ENCODE measurements around the gene LHPP.

LHPP gene

DNA sequence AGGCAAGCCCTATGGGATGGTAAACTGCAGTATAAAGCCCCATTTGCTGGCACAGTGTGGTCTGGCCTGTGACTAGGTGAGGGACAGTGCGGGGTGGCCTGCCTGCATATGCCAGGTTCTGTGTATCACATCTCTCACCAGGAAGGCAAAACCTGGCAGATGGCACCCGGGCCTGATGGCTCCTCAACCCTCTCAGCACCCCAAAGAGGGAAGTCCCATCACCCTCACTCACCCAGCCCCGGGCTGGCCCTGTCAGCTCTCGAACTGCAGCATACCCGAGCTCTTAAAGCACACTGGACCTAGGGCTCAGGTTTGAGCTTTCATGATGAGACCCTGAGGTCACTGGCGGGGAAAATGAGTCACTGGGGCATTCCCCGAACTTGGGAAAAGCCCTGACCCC is 130.5 kb downstream of the LHPP start:
- DNase-seq (ENCODE audit: low read depth in 1 of 2, low spot score in 1 of 2) = no peak

DNA sequence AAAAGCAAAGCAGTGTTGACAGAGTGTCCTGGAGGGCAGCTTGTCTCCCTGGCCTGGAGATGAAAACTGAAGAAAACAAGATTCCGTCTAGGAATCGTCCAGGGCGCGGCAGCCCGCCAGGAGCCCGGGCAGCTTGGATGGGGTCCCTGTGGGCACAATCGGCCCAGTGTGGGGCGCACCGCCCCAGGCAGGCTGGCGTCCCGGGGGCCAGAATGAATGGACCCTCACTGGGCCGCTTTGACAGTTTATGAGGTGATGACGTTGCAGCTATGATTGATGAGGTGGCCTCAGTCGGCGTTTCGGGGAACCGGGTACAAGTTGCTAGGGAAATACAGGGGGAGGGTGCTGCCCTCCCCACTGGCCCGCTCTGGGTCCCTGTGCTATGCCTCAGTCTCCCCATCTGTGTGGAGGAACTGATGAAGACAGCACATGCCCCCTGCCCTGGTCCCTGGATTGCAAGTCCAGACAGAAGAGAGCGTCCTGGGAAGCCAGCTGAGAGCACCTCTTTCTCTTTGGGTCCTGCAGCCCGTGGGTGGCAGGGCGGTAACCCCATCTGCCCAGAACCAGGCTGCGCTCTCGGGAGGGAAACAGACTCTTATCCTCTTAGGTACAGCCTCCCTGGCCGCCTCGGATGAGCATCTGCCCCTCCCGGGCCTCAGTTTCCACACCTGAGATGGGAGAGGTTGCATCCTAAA is 131.3 kb downstream of the LHPP start:
- DNase-seq (ENCODE audit: low read depth in 1 of 2, low spot score in 1 of 2) = no peak

DNA sequence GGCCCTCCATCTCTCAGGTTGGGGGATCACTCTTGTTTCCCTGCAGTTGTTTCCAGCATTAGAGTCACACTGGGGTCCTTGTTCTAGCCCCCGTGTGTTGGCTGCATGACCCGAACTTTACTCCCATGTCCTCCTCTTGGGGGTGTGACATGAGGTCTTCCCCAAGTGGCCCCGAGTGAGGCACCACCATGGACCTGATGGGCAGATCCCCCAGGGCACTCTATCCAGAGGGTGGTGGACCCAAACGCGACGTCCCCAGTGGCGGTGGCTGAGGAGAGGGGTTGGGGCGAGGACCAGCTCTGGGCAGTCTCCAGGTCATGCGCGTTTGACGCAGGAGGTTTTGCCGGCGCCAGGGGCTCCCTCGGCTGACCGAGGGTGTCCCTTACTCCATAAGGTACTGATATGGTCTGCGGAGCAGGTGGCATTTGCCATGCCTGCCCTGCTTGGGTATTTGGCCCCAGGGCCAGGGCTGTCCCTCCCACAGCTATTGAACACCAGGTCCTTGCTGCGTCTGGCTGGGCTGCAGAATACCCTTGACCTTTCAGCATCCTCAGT is 131.9 kb downstream of the LHPP start:
- DNase-seq (ENCODE audit: low read depth in 1 of 2, low spot score in 1 of 2) = no peak

GRCh38 chr10:124594240-124594639 is 132.6 kb downstream of the LHPP start:
- DNase-seq (ENCODE audit: low read depth in 1 of 2, low spot score in 1 of 2) = no peak

DNA sequence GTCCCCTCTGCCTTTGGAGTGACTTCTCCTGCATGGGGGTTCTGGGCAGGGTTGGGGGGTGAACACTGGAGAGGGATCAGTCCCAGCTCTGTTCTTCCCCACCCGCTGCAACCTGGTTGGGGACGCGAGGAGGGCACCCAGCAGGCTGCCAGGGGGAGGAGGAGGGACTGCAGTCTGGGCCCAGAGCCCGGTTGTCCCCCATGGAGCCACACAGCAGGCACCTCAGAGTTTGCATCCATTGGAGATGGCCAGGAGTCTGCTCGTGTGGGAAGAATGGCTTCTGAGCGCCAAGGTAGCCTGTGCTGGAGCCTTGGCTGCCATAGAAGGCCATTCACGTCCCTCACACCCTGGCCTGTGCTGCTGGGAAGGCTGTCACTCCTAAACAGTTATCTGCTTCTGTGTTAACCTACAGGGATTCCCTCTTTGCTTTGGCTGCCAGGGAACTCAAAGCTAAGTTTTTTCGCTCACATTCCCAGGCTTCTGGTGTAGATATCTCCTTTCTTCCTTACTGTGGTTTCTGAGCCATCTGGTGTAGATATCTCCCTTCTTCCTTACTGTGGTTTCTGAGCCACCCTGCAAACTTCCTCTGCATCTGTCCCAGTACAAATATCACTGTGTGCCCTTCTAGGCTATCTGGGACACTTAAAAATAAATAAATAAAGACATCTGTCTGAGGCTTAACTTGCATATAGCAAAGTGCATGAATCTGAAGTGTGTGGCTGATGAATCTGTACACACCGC is 133.7 kb downstream of the LHPP start:
- no peak for DNase-seq (ENCODE audit: low read depth in 1 of 2, low spot score in 1 of 2)

- DNase-seq (ENCODE audit: low read depth in 1 of 2, low spot score in 1 of 2) = no peak
These were observed 134.6 kb downstream of the LHPP start for GRCh38 chr10:124596116-124596785.

DNA sequence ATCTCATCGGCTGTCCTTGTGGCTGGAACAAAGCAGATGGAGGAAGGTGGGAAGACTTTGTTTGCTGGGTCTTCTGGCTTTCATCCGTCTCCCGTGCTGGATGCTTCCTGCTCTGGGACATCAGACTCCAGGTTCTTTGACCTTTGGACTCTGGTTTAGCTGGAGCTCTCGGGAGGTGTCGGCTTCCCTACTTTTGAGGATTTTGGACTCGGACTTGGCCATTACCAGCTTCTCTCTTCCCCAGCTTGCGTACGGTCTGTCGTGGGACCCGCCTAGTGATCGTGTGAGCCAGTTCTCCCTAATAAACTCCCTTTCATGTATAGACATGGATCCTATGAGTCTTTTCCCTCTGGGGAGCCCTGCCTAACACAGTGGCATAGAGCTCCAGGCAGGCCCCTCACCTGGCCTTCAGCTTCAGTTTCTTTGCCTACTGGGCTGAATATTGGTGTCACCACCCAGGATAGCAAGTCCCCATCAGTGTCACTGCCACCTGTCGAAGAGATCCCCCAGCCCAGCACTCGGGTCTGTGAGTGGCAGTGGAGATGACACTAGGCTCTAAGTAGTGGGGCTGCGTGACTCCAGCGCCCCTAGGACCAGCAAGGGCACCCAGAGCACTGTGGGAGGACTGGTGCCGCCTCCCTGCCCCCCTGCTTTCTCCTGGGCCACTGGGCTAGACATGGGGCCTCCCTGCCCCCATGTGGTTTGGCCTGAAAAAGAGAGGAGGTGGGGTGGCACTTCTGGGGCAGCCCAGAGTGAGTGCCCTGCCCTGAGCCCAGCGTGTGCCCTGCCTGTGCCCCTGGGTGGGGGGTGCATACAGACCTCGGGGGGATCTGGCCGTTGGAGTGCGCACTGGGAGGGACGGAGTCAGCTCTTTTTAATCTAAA is 135.6 kb downstream of the LHPP start:
- DNase-seq (ENCODE audit: low read depth in 1 of 2, low spot score in 1 of 2) = no peak

- DNase-seq (ENCODE audit: low read depth in 1 of 2, low spot score in 1 of 2) = no peak
These were observed 136.2 kb downstream of the LHPP start for GRCh38 chr10:124597846-124598165.

- DNase-seq (ENCODE audit: low read depth in 1 of 2, low spot score in 1 of 2) = no peak
These were observed 136.6 kb downstream of the LHPP start for GRCh38 chr10:124598196-124598595.

DNA sequence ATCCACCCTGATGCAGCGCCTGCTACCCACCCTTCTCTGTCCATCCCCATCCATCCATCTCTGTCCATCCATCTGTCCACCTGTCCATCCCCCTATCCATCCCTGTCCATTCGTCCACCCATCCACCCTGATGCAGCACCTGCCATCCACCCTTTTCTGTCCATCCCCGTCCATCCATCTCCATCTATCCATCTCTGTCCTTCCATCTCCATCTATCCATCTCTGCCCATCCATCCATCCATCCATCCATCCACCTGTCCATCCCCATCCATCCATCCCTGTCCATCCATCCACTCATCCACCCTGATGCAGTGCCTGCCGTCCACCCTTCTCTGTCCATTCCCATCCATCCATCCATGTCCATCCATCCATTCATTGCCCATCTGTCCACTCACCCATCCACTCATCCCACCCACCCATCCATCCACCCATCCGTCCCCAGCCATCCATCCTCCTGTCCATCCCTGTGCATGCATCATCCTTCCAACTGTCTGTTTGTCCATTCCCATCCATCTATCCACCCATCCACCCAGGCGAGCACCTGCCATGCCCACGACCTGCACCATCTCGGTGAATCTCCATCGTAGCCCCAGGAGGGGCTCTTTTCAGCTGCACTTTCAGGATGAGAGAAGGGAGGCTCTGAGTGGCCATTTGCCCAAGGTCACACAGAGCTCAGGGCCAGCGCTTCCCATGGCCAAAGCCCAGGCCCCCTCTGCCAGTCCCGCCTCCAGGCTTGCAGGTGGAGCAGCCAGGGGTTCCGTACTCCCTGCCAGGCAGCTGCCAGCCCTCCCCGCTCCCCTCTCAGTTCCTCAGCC is 137.4 kb downstream of the LHPP start:
- DNase-seq (ENCODE audit: low read depth in 1 of 2, low spot score in 1 of 2) = no peak

GRCh38 chr10:124599588-124600050 is 138.0 kb downstream of the LHPP start:
- DNase-seq (ENCODE audit: low read depth in 1 of 2, low spot score in 1 of 2) = no peak

DNA sequence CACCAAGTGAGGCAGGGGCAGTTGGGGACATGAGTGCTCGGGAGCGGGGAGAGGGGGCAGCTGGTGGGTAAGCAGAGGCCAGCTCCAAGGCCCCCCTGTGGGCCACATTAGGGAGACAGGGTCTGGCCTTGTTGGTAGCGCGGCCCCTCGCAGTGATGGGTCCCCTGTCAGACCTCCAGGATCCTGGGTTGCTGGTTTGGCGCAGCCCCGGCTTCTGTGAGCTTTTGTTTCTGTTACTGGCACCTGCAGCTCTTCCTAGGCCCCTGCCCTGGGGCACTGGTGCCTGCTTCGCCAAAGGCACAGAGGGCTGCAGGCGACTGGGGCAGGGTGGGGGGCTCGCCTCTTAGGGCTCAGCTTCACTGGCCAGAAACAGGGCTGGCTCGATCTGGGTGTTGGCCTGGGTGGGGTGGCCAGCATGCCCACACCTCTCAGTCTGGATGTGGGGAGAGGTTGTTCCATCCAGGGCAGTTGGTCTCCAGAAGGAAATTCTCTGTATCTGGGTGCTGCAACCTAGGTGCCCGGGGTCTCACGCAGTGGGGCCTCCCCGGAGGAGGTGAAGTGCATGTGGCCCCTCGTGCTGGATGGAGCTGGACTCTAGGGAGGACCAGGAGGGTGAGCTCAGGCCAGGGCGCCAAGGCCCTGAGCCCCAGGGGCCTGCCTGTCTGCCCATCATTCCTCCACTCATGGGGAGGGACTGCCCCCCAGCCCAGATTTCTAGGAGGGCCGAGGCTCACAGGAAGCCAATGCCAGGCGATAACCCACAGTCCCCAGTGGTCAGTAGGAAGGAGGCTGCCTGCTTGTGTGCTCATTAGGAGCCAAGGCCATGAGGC is 138.6 kb downstream of the LHPP start:
- DNase-seq (ENCODE audit: low read depth in 1 of 2, low spot score in 1 of 2) = no peak

DNA sequence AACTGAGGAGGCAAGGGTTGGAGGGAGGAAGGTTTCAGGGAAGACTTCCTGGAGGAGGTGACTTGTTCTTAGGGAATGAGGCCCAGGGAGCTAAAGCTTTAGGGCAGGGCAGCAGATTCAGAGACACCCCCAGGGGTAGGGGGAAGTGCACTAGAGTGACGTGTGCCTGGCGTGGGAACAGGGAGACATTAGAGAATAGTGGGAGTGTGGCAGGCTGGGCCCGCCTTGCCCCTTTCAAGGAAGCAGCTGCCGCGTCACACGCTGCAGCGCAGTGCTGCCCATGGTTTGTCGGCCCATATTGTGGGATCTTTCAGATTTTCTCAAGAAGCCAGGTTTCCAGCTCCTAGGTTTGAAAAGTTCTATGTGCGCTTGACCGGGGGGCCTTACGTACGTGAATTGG is 139.4 kb downstream of the LHPP start:
- DNase-seq (ENCODE audit: low read depth in 1 of 2, low spot score in 1 of 2) = no peak

DNA sequence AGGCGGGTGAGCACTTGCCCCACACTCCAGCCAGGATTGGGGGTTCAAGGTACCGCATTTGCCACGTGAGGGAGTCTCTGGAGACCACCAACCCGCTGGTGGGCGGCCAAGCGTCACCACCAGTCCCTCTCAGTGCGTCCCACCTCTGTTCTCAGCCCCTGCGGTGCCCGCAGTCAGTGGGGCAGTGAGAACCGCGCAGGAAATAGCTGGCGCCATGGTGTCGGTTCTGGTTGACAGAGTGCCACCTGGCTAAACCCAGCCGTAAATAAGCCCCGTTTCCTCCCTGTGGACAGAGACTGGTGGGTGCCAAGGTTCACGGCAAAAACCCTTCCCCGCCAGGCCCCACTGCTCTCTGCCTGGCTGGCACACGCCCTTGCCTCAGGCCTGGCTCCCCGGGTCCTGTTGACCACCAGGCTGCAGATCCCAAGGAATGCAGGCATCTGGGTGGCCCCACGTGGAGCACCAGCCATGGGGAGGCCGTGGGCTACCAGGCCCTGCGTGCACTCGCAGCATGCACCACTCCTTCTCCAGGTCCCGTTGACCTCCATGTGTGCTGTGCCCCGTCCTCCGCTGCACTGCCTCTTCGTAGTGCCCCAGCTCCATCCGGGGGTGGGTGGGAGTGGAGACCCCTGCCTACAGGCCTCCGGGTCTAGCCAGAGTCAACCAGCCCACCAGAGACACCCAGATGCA is 140.0 kb downstream of the LHPP start:
- DNase-seq (ENCODE audit: low read depth in 1 of 2, low spot score in 1 of 2) = no peak

GRCh38 chr10:124602121-124602561 is 140.5 kb downstream of the LHPP start:
- no peak for DNase-seq (ENCODE audit: low read depth in 1 of 2, low spot score in 1 of 2)

- no peak for DNase-seq (ENCODE audit: low read depth in 1 of 2, low spot score in 1 of 2)
These were observed 141.2 kb downstream of the LHPP start for GRCh38 chr10:124602646-124603365.

DNA sequence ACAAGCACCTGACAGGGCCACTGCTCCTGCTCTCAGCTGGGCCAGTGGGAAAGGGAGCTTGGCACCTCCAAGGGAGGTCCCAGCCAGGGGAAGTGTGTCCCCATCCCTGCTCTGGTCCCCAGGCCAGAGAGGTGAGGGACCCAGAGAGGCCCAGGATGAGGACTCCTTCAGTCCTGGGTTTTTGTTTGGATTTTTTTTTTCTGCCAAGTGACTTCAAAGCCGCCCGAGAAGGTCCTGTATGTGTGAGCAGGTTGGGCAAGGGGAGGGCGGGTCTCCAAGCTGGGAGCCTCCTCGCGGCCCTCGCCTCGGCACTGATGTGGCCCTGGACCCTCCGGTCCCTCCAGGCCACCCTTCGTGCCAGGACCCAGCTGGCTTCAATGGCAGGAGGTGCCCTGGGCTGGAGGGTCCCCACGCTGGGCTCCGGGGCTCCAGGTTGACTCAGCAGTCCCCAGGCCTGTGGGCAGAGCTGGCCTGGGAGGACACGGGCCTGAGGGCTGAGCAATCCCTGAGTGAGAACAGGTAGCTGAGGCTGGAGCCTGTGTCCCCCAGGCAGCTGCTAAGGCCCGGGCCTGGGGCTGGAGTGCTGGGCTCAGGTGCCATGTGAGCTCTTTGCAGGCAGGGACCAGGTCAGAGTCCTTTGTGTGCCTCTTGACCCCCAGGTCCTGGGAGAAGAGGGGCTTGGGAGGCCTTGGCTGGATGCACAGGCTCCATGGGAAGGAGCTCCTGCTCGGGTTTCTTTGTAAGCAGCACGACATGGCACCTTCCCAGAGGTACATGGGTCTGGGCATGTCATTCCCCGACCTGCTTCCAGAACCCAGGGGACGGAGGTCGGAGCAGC is 142.0 kb downstream of the LHPP start:
- no peak for DNase-seq (ENCODE audit: low read depth in 1 of 2, low spot score in 1 of 2)
